Adrenal gland (tissue), 12 donors: ENCODE results near the gene BBS9. TPM values are rescaled to one million over a fixed set of nuclear protein-coding genes. Genes with fewer than 3 reads are reported as not detected.

Experiments used
- DNase-seq, 7 donors: peaks; one replicate each; pipeline ENCODE4 v3.0.0-alpha.2; 2019 to 2020
- H3K27ac ChIP-seq, 5 donors: fragments of 200-600 bp; sonication (generic) in 4 of 5; 1 replicate in 3 of 5; 2 replicates in 2 of 5; pipeline versions ENCODE4 v1.5.1 to v1.8.0; 2016 to 2020; ENCODE audit warnings: mild to moderate bottlenecking in 1 of 5
- H3K27me3 ChIP-seq: fragments of 200-600 bp; 2 replicates; pipeline ENCODE4 v1.8.0; 2021
- H3K36me3 ChIP-seq, 2 donors: fragments of 200-600 bp; replicated peaks in 1 of 2; 1 replicate in 1 of 2; 2 replicates in 1 of 2; pipeline versions ENCODE4 v1.5.1 to v1.8.0; 2018 to 2022
- H3K4me1 ChIP-seq, 2 donors: fragments of 200-600 bp; replicated peaks in 1 of 2; 1 replicate in 1 of 2; 2 replicates in 1 of 2; pipeline versions ENCODE4 v1.5.1 to v1.8.0; 2018 to 2021
- H3K4me3 ChIP-seq, 4 donors: fragments of 200-600 bp; sonication (generic) in 3 of 4; one replicate each; pipeline ENCODE4 v1.5.1; 2016 to 2018
- H3K9me3 ChIP-seq, 3 donors: fragments of 200-600 bp; sonication (generic) in 1 of 3; replicated peaks in 1 of 3; 1 replicate in 2 of 3; 2 replicates in 1 of 3; pipeline versions ENCODE4 v1.5.1 to v1.8.0; 2016 to 2021
- CTCF ChIP-seq, 6 experiments: fragments of 450-650 bp in 4 of 6; fragments of 200-600 bp in 2 of 6; sonication (generic) in 1 of 6; IDR thresholded peaks; 1 replicate in 5 of 6; 2 replicates in 1 of 6; pipeline versions ENCODE4 v1.5.1 to v1.8.0; 2016 to 2021; ENCODE audit warnings: antibody characterized with exemption in 6 of 6, mild to moderate bottlenecking in 2 of 6, moderate library complexity in 1 of 6
- POLR2A ChIP-seq, 2 donors: fragments of 450-650 bp; IDR thresholded peaks; one replicate each; pipeline ENCODE4 v1.6.1; 2017; ENCODE audit warnings: antibody characterized with exemption in 2 of 2, mild to moderate bottlenecking in 2 of 2, moderate library complexity in 1 of 2
- WGBS, 4 donors: extraction: QIAGEN DNeasy Blood & Tissue Kit in 2 of 4; methylation state at CpG; one replicate each; pipeline versions ENCODE4 v1.1.5 to v1.1.7; 2013 to 2017; 5-methylcytosine and 5-hydroxymethylcytosine counted together
- intact Hi-C, 2 donors: fragments of 100-400 bp; cut with DNase I; formaldehyde crosslinking; loops; one replicate each; pipeline versions ENCODE4 v1.14.1 to v1.15.0; 2022 to 2023
- polyA plus RNA-seq, 3 donors: library from polyadenylated mRNA; stranded (reverse); fragments of 200-250 nt in 2 of 3; fragments of 350-450 nt in 1 of 3; fragmentation: Illumina TruSeq in 1 of 3; extraction: RNeasy Lipid Tissue Mini Kit (QIAGEN cat#74804) in 1 of 3; gene quantifications; one replicate each; pipeline ENCODE4 v1.2.3, GENCODE V29; 2013 to 2014
- total RNA-seq, 9 donors: library from RNA; depleted of rRNA in 4 of 9; stranded (reverse); fragments of >200 nt in 4 of 9; fragments of 120-200 nt in 1 of 9; fragmentation: NEBNext Ultra II Directional in 1 of 9; extraction: Animal tissue kit (Norgen Biotek cat#: 25700) in 1 of 9; gene quantifications; one replicate each; pipeline versions ENCODE4 v1.1.0 to v1.2.4, GENCODE V29; 2013 to 2023
- donor health status: healthy with polysubstance abuse.
- donor health status: Bipolar disorder and iron deficiency.
- donor health status: DM: yes; HTN: yes; CAD: no.
- donor health status: DM: no; HTN: no; CAD: no.
- donor health status: DM: no; HTN: no; CAD: no.
- donor health status: DM: yes; HTN: yes; CAD: no.

BBS9 gene
- total and polyA plus RNA-seq, 12 donors = 5.6 to 39.4 (median 21.7) TPM

DNA sequence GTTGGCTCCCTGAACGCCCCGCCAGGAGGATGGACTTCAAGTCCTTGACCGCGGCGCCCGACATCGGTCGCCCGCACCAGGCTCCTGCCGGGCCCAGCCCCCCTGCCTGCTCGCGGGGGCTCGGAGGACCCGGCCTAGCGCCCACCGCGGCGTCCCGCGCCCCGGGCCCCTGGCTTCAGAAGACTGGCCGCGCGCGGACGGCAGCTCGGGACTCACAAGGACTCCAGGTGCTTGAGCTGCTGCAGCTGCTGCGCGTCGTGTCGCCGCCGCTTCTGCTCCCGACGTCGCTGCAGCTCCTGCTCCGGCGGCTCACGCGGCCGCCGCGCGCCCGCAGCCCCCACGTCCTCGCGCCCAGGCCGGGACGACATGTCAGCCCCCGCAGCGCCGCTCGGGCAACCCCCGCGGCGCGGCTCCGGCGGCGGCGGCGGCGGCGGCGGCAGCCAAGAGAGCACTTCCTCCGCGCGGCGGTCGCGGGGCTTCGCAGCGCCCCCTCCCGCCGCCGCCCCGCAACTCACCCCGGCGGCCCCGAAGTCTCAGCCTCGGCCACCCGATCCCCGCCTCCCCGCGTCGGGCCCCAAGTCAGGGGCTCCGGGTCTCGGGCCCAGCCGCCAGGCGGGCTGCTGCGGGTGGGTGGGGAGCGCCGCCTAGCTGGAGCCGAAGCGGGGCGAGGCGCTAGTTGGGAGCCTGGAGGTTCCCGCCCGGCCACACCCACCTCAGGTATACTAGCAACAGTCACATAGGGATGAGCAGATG, 20.2 kb upstream of the BBS9 start, which contains the start of gene RP9:
Gene RP9 (minus strand): TSS at position 400 of the 753 bp plus-strand sequence. CDS start 32 bp downstream, at position 368.
- Histone ChIP-seq H3K4me3 (peak within 1 kb of the TSS; percentile 16 to 100 (median 79)), H3K9me3 (no peaks in the 10 kb centered on the region), H3K27ac (peak within 1 kb of the TSS in 4 of 5 donors; percentile 71 to 86 (median 80)), H3K4me1 (peaks cover 9 to 35% of the 10 kb centered on the region in 2 donors), H3K36me3 (no peaks in the 10 kb centered on the region), H3K27me3 (no peaks in the 10 kb centered on the region)
- TF ChIP-seq CTCF (IDR thresholded peaks at IDR 0.05) = peak; percentile 4 to 71 (median 44)
- peak; percentile 19 to 33 for TF ChIP-seq POLR2A (IDR thresholded peaks at IDR 0.05)
- DNase-seq = peak; percentile 48 to 66 (median 62)
- WGBS, 4 donors = 0 to 1% (median 0%) methylated on average over 8 to 100 of the region's 100 CpGs
- intact Hi-C loops = loop anchor here in 1 of 2 donors (10.0 kb wide), 1 partner anchor 164 kb away; no protein-coding TSS in a partner anchor

- peak in 2 of 7 donors; percentile 17 to 23 for DNase-seq
- Histone ChIP-seq H3K27me3 (no peaks in the 10 kb centered on the region), H3K4me1 (peaks cover 9 to 35% of the 10 kb centered on the region in 2 donors), H3K27ac (peak overlapping the region in 1 of 5 donors; percentile 82), H3K36me3 (no peaks in the 10 kb centered on the region), H3K4me3 (peak overlapping the region in 2 of 4 donors; percentile 67 to 100), H3K9me3 (no peaks in the 10 kb centered on the region)
- 14 to 17% (median 16%) methylated on average over 11 of the region's 11 CpGs for WGBS, 4 donors
- intact Hi-C loops = loop anchor here in 1 of 2 donors (5.0 to 10.0 kb wide), 2 partner anchors 165 to 312 kb away; no protein-coding TSS in a partner anchor
- peak in 1 of 6 experiments; percentile 3 for TF ChIP-seq CTCF (IDR thresholded peaks at IDR 0.05)
- TF ChIP-seq POLR2A (IDR thresholded peaks at IDR 0.05) = no peak
These were observed 19.6 kb upstream of the BBS9 start for GRCh38 chr7:33109758-33110238.

GRCh38 chr7:33111614-33112013, 17.8 kb upstream of the BBS9 start:
- intact Hi-C loops = loop anchor here in 1 of 2 donors (5.0 kb wide), 1 partner anchor 314 kb away; no protein-coding TSS in a partner anchor
- Histone ChIP-seq H3K4me3 (no peak overlapping the region), H3K36me3 (no peaks in the 10 kb centered on the region), H3K27me3 (no peaks in the 10 kb centered on the region), H3K27ac (no peak overlapping the region), H3K9me3 (no peaks in the 10 kb centered on the region), H3K4me1 (peaks cover 9 to 27% of the 10 kb centered on the region in 2 donors)
- 64 to 75% (median 69%) methylated on average over 3 of the region's 3 CpGs for WGBS, 4 donors
- TF ChIP-seq POLR2A (IDR thresholded peaks at IDR 0.05) = no peak
- TF ChIP-seq CTCF (IDR thresholded peaks at IDR 0.05) = no peak
- DNase-seq = no peak

DNA sequence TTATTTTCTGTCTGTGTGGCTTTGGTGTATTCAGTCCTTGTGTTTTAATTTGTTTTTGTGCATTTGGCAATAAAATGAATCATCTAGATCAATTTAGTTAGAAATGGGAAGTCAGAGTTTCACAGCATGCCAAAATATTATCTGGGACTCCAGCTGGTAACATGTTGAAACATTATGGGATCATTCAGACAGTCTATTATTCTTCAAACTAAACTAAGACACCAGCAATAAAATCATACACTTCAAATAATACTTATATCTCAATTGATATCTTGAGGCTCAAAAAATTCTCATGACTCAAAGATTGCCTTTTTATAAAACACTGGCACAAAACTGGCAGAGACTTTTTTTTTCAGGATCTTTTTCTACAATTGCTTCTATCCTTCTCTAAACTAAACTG, 14.4 kb upstream of the BBS9 start:
- no peaks in the 10 kb centered on the region for H3K36me3 ChIP-seq
- H3K9me3 ChIP-seq = no peaks in the 10 kb centered on the region
- H3K27ac ChIP-seq = no peak overlapping the region
- H3K4me1 ChIP-seq = peaks cover 0 to 4% of the 10 kb centered on the region in 2 donors
- no peak for DNase-seq
- intact Hi-C loops = loop anchor here in 1 of 2 donors (5.0 kb wide), 1 partner anchor 318 kb away; no protein-coding TSS in a partner anchor
- TF ChIP-seq POLR2A (IDR thresholded peaks at IDR 0.05) (no peak), CTCF (IDR thresholded peaks at IDR 0.05) (no peak)
- no peak overlapping the region for H3K4me3 ChIP-seq
- H3K27me3 ChIP-seq = no peaks in the 10 kb centered on the region
